NCI-H524 treated with DMSO at 0.1 percent for 48 hours (cell line): ENCODE measurements around the gene PDGFB.

Source experiments
- DNase-seq: peaks from one replicate; lab custom pipeline; 2025; lab: John Stamatoyannopoulos, UW

PDGFB gene

DNA sequence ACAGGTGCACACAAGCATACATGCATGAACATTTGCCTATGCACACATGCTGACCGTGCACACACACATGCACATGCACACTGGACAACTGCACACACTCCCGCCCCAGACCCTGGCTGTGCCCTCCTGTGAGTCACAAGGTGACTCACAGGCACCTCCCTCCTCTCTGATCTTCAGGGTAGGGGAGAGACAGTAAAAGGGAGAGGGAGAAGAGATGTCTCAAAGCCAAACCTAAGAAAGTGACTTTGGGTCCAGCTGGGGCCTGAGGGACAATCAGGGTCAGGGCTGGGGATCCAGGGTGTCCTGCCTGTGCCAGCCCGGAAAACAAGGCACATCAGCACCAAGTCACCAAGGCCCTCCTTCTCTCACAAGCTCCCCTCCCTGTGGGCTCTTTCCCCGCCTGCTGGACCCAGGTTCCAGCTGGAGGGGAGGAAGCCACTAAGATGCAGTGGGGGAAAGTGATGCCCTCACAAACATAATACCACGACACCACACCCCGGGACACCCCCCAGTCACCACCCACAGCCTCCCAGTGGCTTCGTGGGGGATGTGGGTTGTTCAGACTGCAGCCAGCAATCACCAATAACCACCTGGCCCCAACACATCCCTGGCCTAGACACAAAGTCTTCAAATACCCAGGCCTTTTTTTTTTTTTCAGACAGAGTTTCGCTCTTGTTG, 39.3 kb downstream of the PDGFB start:
- DNase-seq: no peak

DNA sequence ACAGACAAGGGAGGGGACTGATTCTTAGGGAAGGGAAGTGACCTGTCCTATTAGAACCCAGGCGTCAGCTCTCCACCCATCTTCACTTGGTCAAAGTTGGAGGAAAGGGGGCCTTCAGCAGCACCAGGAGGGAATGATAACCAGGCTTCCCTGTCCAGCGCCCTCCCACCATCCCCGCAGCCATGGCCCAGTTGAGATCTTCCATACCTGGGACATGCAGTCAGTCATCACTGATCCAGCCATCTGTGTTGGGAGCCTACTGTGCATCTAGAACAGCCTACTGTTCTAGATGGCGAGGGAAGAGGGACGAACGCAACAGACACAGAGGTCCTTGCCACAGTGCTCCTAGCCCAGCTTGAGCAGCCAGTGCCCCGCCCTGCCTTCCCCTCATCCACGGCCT, 40.6 kb downstream of the PDGFB start:
- no peak for DNase-seq

DNA sequence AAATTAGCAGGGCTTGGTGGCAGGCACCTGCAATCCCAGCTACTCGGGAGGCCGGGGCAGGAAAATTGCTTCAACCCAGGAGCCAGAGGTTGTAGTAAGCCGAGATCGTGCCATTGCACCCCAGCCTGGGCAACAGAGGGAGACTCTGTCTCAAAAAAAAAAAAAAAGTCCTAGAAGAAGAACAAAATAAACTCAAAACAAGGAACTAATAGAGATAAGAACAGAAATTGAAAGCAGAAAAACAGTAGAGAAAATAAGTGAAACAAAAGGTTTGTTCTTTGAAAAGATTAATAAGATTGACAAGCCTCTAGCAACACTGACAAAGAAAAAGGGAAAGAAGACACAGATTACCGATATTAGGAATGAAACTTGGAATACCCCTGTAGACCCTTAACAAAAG, 47.2 kb downstream of the PDGFB start:
- no peak for DNase-seq

DNA sequence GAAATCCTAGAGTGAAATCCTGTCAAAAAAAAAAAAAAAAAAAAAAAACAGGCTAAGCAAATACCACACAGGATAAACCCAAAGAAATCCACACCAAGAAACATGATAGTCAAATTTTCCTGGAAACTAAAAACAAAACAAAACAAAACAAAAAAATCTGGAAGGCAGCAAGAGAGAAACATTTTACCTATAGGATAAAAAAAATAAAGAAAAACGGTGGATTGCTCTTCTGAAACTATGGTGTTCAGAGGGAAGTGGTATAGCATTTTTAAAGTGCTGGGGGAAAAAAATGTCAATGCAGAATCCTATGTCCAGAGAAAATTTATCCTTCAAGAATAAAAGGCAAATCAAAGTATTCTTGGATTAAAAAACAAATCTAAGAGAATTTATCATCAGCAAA, 50.7 kb downstream of the PDGFB start:
- no peak for DNase-seq

DNA sequence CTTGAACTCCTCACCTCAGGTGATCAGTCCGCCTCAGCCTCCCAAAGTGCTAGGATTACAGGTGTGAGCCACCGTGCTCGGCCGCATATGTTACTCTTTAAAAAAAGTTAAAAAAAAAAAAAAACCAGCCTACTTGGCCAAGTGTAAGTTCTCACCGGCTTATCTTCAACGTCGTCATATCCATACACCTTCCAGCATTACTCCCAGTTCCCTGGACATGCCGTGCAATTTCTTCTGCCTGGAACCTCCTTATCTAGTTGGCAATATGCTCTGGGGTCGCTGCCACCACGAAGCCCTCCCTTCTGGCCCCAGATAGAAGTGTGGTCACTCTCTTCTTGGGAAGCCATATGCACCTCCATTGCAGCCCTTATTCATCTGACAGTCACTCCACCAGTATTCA, 56.0 kb downstream of the PDGFB start:
- no peak for DNase-seq

DNA sequence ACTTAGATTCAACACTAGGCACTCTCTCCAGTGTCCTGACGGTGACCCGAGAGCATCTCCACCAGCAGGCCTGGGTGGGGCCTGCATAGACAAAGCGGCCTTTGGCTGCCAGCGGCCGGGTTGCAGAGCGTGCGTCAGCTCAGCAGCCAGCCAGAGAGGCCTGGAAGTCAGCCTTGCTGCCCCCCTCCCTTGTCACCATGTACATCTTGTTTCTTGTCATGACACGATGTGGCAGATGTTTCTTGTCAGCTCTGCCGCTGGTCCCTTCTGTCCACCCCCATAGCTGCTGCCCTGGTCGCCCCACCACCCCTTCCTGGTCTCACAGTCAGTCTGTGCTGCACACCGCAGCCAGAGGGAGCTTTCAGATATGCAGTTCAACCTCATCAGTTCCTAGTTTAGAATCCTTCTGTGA, 59.2 kb downstream of the PDGFB start:
- DNase-seq: no peak

DNA sequence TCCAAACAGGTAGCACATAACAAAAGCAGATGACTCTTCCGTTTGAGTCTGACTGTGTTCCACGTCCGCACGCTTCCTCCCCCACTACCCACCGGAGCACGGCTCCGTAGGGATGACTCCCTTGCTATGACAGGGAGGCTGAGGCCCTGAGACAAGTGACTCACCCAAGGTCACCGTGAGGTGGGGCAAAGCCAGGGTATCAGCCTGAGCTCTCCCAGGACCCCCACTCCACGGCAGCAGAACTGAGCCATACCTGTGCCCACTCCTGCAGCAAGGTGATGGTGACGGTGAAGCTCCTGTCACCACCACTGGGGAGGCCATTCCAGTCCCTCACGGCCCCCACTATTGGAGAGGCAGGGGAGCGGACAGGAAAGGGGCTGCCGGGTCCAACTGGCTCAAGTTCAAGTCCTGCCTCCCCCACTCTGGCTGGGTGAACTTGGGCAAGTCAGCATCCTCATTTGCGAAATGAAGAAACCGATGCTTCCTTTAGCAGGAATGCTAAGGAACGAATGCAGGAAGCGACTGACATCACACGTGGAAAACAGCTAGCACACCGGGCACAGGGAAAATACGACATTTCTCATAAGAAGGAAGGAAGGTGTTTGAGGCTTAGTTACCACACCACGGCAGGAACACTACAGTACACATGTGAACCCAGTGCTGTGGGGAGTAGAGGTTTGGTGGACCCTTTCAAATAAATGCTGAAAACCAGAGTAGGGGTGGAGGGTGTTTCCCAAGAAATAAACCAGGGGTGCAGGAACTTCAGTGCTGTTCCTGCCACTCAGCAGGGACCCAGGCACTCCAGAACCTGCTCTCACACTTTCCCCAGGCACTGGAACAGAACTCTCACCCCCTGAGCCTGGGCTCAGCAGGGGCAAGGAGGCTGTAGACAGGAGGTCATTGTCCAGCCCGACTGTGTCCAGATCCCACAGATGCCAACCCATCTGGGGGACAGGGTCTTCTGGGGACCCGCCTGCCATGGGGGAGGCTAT, 59.9 kb downstream of the PDGFB start:
- DNase-seq: no peak

DNA sequence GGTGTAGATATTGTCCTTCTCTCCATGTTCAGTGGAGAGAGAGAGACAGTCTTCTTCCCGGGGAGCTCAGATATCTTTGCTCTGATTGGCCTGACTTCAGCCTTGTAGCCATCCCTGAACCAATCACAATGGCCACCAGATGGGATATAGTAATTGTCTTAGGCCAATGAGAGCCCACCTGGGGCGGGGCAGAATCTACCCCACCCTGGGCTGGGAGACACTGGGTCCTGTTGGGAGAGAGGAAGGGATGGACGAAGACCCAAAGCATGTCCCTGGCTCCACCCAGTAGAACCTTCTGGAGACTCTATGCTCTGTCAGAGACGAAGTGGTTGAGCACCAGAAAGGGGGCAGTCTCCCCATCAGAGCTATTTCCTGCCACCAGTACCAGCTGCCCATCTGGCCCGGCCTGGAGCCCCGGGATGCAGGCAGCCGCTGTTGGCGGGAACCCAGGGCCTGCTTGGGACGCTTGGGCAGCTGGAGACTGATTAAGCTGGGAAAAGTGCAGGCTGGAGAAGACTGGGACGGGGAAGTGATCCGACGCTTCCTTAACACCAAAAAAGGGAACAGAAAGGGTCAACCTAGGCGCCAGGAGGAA, 60.7 kb downstream of the PDGFB start:
- peak; percentile 33 for DNase-seq

DNA sequence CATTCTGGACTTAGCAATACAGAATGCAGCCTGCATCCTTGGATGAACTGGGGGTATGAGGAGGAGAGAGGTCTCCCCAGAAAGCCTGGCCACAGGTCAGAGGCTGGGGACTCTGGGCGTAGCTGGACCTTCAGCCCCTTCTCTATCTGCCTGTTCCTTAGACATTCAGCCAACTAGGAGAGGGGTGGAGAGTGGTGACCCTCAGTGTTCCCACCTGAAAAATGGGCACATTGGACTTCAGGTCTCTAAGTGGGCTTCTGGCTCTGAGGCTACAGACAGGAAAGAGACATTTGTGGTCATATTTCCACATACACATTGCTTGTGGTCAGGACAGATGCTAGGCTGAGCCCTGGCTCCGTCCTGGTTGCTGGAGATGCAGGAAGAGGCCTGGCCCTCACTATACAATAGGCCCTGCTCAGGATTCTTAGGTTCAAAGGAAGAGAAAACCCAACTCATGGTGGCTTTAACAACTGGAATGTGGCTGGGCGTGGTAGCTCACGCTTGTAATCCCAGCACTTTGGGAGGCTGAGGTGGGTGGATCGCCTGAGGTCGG, 62.2 kb downstream of the PDGFB start:
- no peak for DNase-seq

DNA sequence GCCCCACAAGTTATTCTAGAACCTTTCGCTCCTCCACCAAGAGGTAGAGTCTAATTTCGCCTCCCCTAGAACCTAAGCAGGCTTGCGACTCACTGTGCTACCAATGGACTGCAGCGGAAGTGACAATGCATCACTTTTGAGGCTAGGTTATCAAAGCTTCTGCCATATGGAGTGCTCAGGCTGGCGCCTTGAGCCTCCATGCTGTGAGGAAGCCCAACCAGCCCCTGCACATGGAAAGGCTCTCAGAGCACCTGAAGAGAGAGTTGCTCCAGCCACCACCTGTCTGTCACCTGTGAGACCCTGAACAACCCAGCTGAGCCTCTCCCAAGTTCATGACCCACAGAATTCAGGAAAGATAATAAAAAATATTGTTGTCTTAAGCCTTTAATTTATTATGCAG, 63.0 kb downstream of the PDGFB start:
- DNase-seq: no peak

DNA sequence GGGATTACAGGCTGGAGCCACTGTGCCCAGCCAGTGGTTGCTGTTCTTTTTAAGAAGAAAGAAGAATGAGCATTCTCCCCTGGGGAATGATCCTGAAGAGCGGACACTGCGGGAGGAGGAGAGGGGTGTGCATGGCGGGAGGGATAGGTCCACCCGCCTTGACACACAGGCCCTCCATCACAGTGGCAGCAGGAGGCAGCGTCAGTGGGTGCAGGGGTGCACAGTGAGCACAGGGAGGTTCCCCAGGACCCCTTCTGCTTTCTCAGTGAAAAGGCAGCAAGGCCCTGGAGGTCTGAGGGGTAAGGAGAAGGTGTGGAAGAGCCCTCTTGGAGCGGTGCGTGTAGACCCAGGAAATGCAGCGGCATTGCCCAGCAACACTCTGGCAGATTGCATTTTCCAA, 63.4 kb downstream of the PDGFB start:
- no peak for DNase-seq

DNA sequence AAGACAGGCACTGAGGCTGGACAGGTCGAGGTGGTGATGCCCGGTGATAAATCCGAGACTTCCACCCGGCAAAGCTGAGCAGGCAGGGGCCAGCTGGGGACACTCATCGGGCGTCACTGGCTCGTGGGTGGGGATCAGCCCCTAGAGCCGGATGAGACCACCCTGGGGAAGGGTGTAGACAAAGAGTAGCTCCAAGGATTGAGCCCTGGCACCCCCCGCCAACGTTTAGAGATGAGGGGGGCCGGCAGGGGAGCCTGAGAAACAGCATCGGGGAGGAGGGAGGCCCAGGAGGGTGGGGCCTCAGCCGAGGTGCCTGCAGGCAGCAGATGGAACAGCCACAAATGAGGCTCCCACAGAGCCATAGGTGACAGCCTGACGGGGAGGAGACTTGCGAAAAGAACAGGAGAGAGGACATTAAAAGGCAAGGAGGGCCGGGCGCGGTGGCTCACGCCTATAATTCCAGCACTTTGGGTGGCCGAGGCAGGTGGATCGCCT, 64.9 kb downstream of the PDGFB start:
- DNase-seq: no peak

DNA sequence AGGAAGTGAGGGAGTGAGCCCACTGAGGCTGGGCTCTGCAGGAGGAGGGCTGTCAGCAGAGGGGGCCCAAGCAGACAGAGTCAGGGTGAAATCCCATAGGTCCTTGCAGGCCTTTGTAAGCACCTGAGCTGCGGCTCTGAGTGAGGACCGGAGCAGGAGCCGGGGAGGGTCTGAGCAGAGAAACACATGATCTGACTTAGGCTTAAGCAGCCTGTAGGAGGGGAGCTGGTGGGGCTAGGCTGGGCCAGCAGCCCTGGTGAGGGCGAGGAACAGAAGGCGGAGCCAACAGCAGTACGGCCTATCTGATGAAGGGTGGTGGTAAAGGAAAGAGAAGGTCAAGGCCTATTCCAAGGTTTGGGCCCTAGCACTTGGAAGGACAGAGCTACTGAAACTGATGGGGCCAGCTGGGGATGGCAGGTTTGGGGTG, 65.4 kb downstream of the PDGFB start:
- no peak for DNase-seq

DNA sequence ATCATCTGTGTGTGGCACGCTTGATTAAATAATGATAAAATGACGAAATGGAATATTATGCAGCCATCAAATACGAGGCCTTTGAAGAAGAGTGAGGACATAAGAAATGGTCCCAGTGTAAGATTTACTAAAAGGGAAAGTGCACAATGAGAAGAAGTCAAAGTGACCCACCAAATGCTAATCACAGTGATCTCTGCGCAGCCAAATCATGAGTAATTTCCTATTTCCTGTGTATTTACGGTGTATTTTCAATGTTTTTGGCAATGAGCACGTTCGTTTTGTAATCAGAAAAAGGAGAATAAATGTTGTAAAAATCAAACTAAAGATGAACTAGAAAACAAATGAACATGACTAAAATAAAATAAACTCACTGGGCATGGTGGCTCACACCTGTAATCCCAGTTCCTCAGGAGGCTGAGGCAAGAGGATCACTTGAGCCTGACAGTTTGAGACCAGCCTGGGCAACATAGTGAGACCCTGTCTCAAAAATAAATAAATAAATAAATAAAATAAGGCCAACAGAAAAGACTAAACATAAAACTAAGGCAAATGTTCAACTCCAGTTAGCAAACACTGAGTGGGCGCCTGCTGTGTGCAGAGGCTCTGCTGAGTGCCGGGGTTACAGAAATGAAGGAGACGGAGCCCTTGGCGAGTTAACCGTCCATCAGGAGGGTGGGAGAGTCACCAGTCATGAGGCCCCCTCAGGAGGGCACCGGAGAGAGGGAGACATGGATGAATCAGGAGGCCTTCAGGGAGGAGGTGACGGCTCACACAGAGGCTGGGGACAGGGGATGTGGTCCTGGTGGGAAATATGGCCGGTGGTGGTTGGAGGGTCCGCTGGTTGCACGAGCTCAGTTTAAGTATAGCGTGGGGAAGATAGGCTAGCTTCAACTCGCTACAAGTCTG, 66.3 kb downstream of the PDGFB start:
- DNase-seq: no peak

DNA sequence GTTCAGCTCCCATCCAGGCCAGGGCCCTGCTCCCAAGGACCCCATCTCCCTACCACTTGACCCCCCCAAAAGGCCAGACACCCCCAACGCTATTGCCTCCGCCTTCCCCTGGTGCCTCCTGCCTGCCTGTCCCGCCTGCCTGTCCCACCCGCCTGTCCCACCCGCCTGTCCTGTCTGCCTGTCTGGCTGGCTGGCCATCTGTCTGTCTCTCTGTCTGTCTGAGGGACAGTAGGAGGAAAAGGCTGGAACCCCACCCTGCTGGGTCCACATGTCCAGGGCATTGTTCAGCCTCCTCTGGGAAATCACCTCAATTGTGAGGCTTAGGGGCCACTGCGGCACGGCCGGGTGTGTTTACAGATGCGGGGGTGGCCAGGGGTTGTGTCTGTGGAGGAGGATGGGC, 67.0 kb downstream of the PDGFB start:
- no peak for DNase-seq

DNA sequence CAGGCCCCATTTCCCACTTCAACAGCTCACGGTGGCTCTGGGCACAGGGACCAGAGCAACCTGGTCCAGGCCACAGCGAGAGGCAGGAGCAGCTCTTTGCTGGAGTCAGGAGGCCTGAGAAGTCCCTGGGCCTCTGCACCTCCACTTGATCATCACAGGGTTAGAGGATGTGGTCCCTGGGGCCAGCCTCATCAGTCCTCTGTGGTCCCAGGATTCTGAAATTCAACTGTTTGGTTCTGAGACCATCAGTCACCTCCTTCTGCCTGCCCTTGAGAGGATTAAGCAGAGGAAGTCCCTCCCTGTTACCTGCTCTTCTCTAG, 67.4 kb downstream of the PDGFB start:
- DNase-seq: no peak

DNA sequence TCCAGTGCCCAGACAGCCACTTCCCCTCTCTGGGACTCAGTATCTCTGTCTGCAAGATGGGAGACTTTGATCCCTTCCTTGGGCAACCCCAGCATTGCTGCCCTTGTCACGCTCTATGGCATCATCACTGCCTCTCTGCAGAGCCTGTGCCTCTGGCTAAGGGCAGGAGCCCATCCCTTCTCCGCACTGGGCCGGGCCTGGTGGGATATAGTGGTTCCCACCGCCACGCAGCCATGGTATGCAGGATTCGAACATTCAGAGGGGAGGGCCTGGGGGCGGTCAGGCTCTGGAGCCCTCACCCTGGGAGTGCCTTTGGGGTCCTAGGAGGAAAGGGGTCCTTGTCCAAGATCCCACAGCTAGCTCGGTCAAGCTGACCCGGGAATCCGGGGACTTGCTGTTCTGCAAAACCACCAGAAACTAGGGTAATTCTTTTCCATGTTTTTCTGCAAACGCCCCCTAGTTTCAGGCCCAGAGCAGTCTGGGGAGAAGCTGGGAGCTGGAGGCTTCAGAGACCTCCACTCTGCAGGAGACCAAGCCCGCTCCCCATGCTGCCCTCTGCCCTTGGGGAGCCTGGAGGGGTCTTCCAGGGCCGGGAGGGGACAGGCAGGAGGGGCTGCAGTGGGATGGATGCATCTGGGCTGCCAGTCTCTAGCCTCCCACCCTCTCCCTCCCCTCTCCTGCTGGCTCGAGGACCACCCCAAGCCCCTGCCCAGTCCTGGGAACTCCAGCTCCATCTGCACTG, 67.9 kb downstream of the PDGFB start:
- DNase-seq: no peak

DNA sequence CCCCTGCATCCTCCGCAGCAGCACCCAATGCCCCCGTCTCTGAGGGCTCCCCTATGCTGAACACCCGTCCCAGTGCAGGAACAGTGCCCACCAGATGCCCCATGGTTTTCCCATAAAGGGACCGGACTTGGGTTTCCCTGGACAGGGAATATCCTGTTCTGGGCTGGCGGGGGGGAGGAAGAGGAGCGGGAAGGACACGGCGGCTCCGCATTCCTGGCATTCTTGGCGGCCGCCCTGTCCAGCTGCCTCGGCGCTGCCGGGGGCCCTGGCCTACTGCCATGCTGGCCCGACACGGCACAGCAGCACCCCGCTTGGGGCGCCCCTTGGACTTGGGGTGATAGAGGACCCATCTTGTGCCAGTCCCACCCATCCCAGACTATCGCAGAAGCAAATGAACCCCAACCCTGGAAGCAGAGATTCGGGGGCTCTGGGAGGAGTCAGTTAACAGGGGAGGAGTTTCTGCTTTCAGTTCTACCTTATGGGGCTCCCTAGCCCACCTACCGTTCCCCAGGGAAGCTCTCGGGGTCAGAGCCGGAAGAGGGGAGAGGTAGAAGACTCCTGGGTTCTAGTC, 68.6 kb downstream of the PDGFB start:
- no peak for DNase-seq

DNA sequence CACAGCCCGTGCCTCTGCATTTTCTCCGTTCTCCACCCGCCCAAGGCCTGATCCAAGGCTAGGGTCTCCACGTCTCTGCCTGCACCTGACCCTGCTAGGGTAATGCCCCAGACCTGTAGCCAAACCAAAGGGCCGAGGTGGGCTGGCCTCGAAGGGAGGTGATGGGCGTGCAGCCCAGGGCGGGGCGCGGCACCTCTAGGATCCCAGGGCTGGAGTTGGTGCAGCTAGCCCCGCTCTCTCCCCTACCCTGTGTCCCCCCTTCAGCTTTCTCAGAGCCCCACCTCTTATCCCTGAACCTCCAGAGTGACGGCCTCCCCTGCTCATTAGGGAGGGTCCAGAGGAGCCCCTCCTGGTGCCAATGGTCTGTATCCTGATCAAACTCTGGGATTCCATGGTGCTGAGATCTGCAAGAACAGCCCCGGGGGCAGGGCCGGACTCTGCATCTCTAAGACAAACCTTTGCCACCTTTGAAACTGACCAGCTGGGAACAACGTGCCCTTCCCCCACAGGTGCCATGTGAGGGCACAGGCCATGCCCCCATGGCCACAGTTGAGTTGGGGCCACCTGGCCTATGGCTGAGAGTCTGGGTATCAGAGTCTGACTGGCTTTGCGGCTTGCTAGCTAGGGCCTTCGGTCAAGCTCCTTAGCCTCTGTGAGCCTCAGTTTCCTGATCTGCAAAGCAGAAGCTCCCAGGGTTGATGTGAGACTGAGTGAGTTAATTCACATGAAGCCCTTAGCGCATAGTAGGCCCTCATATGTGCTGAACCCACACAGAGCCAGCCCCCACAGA, 69.2 kb downstream of the PDGFB start:
- no peak for DNase-seq
